GM10847 (cell line): Measurements from ENCODE around the gene HNRNPH3.

Source experiments
- POLR2A ChIP-seq: IDR thresholded peaks from 2 replicates; pipeline ENCODE4 v1.6.1; 2011; ENCODE audit not compliant: insufficient read length; ENCODE audit errors: extremely low read depth

Gene HNRNPH3, protein sequence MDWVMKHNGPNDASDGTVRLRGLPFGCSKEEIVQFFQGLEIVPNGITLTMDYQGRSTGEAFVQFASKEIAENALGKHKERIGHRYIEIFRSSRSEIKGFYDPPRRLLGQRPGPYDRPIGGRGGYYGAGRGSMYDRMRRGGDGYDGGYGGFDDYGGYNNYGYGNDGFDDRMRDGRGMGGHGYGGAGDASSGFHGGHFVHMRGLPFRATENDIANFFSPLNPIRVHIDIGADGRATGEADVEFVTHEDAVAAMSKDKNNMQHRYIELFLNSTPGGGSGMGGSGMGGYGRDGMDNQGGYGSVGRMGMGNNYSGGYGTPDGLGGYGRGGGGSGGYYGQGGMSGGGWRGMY

DNA sequence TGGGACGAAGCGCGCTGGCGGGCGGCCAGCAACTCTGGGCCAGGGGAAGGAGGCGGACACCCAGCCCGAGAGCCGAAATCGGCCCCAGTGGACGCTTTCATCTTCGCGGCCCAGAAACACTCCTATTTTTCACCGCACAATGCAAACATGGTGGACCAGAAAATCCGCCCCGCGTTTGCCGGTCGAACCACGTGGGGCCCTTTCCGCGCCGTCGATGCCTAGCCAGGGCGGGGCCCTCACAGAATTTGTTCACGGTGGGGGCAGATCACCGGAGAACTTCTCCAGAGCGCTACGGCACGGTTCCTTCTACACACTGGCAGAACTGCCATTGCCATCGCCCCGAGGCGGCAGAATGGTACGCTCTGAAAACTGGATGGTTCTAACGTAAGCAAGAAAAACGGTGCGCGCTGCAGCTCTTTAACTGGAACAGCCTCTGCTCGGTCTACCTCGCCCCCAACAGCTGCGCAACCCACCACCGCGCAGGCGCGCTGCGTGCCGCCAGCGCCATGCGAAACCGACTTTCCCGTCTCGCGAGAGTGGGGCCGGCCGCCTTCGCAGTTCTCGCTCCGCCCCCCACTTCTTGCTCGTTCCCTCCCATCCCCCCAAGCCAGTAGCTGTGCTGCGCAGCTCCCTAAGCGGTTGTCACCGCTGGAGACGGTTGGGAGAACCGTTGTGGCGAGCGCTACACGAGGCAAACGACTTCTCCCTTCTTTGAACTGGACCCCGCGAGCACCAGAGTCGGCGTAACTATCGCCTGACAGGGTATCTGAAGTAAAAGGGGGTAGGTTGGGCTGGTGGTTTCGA, at the start of gene HNRNPH3:
TSS of gene HNRNPH3 (plus strand) at position 610 of the 804 bp plus-strand sequence. CDS start 5,158 bp downstream, outside the sequence.
- peak; percentile 99 for TF ChIP-seq POLR2A

DNA sequence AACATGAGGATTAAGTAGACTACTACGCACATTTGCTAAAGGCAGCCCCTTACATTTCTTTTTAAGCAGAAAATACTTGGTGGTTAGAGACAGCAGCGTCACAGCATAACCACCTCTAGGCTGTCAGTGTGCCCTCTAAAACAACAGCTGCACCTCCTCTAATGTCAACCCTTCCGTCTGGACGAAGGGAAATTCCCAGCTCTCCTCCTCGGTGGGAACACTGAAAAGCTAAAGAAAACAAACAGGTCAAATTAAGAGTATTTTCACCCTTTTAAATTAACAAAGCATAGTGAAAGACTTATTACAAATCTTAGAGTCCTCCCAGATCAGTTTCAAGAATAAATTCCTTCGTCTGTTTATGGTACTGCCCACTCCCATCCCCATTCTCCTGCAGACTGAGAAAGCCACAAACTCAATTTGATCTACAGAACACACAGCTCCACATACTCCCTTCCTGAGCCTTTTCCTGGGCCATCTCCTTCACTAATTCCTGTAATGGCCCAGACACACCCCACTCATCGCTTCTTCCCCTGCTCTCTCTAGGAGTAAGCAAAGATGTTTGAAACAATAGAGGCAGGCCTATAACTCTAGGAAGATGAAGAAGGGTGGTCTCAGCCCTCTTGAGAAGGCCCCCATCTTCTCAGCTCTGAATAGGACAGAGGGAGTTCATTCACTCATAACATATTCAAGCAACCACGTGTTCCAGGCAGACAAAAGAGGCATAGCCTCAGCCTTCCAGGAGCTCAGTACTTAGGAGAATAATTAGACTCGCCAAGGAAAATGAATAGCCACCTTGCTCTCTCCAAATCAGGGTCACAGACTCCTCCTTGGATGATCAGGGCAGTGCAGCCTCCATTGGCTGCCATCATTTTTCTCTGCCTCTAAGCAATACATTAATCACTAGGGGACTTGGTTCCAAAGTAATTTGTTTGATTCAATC, 47.5 kb upstream of the HNRNPH3 start:
- no peak for TF ChIP-seq POLR2A

DNA sequence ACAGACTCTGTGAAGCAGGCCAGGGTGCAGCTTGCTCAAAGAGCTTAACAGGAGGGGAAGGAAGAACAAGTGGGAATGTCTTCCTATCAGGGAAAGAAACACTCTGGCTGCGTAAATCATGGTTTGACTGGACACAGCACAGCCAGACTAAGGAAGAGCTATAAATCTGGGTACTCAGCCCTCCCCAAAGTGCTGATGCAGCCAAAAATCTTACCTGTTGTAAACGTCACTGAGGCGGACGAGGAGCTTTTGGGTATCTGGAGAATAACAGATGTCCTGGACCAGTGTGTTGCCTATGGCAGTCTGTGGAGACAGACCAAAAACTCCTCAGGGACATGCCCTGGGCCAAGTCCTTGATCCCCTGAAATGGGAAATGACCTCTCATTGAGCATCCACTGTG, 43.1 kb upstream of the HNRNPH3 start:
- TF ChIP-seq POLR2A: no peak

DNA sequence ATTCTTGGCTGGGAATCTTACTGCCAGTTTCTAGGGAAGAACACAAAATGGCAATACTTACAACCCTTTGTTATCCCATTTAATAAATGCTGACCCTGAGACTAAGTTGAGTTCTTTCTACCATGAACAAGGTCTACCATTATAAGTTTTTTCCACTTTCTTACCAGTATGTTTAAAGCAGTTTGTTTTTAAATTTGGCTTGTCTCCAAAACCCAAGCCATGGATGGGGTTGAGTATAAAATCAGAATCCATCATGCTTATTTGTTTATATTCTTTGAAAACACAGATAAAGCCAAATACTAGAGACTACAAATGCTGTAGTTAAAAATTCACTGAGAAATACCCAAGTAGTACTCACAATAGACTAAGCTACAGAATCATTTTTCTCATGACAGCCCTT, 41.1 kb upstream of the HNRNPH3 start:
- no peak for TF ChIP-seq POLR2A

DNA sequence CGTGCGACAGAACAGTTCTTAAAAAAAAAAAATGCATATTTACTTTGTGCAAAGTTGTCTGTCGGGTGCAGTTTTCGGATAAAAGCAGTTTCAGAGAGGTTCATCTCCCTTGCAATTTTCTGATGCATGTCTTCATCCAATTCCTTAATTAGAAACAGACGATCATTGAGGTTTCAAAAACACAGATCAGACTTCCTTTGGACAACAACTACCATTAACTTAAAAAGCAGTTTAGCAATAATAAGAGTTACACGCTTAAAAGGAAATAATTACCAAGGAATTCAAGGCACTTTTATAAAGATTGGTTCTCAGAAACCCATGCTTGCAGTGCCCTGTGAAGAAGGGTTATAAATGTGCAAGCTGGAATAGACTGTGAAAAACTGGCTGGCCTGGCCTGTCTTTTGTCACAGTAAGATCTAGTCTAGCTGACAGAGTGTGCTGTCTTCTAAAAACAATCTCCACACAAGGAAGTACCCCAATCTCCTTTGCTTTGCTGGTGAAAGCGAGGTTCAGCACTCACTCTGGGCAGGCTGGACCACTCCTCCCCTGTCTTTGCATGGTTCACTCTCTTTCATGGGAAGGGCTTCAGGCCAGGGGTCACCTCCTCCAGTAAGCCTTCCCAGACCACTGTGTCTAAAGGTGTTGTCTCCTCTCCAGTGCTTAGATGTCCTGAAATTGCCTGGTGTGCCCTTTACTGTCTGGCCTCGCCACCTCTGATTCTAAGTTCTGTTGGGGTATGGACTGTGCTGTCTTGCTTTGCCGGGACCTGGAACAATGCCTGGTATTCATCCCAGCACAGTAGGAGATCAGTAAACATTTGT, 34.8 kb upstream of the HNRNPH3 start:
- no peak for TF ChIP-seq POLR2A

DNA sequence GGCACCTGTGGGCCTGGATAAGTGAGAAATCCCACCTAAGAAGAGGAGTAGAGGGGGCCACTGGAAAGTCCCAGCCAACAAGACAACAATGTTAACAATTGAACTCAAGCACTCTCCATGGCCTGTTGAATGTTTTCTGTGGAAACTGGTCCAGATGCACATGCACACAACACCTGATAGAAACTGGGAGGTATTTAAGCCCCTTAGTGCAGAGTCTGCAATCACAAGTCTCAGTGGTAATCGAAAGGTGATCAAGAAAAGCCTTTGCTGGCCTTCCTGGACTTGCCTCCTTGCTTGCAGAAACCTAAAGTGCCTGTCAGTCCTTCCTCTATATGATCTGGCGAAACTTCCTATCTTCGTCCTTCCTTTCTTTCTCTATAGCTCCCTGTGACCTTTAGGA, 30.6 kb upstream of the HNRNPH3 start:
- no peak for TF ChIP-seq POLR2A

DNA sequence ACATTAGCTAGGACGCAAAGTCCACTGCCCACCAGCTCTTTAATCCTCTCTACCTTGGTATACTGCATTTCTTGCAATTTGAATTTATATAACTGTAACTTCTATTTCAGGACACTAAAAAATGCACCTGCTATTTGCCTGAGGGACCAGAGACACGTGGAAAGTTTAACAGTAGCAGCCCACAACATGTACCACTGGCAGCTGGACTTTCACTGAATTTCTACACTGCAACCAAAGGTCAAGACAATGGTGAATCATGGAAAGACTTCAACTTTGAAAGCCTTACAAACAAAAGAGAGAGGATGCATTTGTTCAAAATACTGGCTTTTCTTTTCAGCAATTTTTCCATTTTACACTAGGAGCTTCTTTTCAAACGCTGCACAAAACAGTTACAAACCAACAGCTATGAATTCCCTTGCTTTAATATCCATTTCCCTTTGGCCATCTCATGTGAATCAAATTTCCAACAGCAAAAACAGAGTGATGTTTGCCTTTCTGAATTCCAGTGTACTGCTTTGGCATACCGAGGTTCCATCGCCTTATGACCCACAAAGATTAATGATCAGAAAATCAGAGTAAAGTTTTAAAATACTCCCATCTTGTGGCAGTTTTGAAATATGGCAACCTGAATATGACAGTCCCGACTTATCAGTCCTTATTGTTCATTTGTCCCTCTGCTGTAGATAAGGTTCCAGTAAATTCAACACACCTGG, 29.9 kb upstream of the HNRNPH3 start:
- TF ChIP-seq POLR2A: no peak

DNA sequence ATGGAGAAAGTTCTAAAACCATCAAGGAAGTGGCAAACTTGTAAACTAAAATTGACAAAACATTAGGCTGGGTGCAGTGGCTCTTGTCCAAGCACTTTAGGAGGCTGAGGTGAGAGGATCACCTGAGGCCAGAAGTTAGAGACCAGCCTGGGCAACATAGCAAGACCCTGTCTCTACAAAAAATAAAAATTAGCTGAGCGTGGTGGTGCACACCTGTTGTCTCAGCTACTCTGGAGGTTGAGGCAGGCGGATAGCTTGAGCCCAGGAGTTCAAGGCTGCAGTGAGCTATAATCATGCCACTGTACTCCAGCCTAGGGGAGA, 29.4 kb upstream of the HNRNPH3 start:
- TF ChIP-seq POLR2A: no peak

DNA sequence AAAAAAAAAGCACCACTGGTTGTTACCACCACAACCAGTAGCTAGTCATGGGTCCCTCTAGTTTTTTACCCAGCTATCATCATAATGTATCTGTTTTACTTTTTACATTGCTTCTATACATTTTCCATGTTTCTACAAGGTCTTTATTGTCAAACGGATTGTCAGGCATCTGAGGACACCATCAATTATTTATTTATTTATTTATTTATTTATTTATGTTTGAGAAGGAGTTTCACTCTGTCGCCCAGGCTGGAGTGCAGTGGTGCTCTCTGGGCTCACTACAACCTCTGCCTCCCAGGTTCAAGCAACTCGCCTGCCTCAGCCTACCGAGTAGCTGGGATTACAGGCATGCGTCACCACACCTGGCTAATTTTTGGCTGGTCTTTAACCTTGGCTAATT, 29.0 kb upstream of the HNRNPH3 start:
- TF ChIP-seq POLR2A: no peak

DNA sequence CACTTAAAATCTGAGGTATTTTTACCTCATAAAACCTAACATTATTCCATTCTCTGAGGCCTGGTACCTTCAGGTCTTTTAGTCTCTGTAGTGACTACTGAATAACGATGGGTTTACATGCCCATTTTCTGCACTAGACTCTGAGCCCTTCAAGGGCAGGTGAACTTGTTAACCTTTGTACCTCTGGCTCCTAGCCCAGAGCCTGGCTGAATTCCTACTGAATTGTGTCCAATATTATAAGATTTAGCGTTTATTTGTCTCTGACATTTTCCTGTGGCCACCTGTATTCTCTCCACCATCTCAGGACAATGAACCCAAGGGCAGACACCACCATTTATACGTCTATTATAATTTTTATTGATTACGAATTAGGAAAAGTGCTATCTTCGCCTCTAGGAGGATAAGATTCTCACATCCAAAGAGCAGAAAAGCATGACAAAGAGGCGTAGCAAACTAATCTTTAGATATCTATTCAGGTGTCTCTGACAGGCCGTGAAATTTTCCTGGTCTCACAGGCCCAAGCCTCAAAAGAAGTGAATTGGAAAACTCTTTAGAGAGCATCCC, 27.9 kb upstream of the HNRNPH3 start:
- TF ChIP-seq POLR2A: no peak

DNA sequence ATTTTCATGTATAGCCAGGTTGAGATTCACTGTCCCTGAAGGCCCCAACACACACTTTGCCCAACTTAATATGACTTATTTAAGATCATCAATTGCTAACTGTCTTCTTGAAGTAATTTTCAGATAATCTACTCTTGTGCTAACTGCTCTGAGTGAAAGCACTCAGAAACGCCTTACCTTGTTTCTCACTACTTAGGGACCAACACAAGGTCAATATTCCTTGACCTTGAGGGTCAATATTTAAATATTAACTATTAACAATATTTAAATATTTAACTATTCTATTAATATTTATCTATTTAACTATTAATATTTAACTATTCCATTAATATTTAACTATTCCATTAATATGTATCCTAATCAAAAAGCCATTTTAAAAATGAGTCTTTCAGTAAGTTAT, 26.0 kb upstream of the HNRNPH3 start:
- no peak for TF ChIP-seq POLR2A

DNA sequence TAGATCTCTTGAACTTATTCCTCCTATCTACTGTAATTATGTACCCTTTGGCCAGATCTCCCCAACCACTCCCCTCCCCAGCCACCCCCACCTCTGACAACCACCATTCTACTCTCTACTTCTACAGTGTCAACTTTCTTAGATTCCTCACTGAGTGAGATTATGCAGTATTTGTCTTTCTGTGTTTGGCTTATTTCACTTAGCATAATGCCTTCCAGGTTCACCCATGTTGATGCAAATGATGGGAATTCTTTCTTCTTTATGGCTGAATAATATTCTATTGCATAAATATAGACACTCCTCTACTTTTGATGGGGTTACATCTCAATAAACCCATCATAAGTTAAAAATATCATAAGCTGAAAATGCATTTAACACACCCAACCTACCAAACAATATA, 21.3 kb upstream of the HNRNPH3 start:
- TF ChIP-seq POLR2A: no peak

DNA sequence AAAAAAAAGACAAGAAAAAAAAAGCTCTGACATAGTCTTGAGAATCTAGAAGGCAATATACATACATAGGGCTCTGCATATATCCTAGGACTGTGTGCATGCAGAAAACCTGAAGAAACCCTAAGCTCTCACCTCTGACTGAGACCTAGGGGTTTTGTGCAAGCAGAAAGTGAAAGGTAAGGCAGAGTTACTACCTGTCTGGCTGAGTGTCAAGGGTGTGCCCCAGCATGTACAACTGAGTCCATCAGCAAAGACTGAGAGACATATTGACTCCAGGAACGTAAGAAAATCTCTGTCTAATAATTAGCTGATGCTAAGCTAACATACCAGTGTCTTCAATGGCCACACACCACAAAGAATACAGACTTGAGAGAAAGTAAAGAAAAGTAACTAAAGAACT, 16.3 kb upstream of the HNRNPH3 start:
- TF ChIP-seq POLR2A: no peak
